ENCODE data around the gene APBA2.
"Not testable (repeated sequence)": the region's sequence is repeated elsewhere in the genome, so short reads cannot be mapped to it uniquely, and the experiment has no call there.

APBA2 gene

GRCh38 chr15:28886431-28887338 lies 911 bp downstream of the APBA2 start:
- no peaks in the 10 kb centered on the region for H3K9me3 ChIP-seq (ENCODE audit: control insufficient read depth in 1 of 2, low read length in 2 of 2)
- H3K27me3 ChIP-seq (ENCODE audit: control insufficient read depth in 1 of 2, insufficient read depth in 2 of 2, low read length in 2 of 2) = peaks cover 12 to 14% of the 10 kb centered on the region in 2 donors
- no peak overlapping the region for H3K9ac ChIP-seq (ENCODE audit: low read depth in 1 of 2, low read length in 2 of 2)
- H3K4me1 ChIP-seq (ENCODE audit: control insufficient read depth in 1 of 2, insufficient read depth in 2 of 2, low read length in 2 of 2) = no peaks in the 10 kb centered on the region
- no peaks in the 10 kb centered on the region for H3K36me3 ChIP-seq (ENCODE audit: control insufficient read depth in 1 of 2, insufficient read depth in 2 of 2, low read length in 2 of 2)
- H3K4me3 ChIP-seq (ENCODE audit: low read depth in 1 of 2, low read length in 2 of 2) = peak overlapping the region in 1 of 2 donors; percentile 15
- H3K27ac ChIP-seq (ENCODE audit: low read depth, low read length) = no peak overlapping the region

- H3K9me3 ChIP-seq (ENCODE audit: control insufficient read depth in 1 of 2, low read length in 2 of 2) = no peaks in the 10 kb centered on the region
- no peak overlapping the region for H3K27ac ChIP-seq (ENCODE audit: low read depth, low read length)
- H3K27me3 ChIP-seq (ENCODE audit: control insufficient read depth in 1 of 2, insufficient read depth in 2 of 2, low read length in 2 of 2) = peaks cover 12 to 14% of the 10 kb centered on the region in 2 donors
- no peak overlapping the region for H3K4me3 ChIP-seq (ENCODE audit: low read depth in 1 of 2, low read length in 2 of 2)
- no peaks in the 10 kb centered on the region for H3K36me3 ChIP-seq (ENCODE audit: control insufficient read depth in 1 of 2, insufficient read depth in 2 of 2, low read length in 2 of 2)
- H3K4me1 ChIP-seq (ENCODE audit: control insufficient read depth in 1 of 2, insufficient read depth in 2 of 2, low read length in 2 of 2) = no peaks in the 10 kb centered on the region
- no peak overlapping the region for H3K9ac ChIP-seq (ENCODE audit: low read depth in 1 of 2, low read length in 2 of 2)
These were observed 1.8 kb downstream of the APBA2 start for GRCh38 chr15:28887339-28888174.

GRCh38 chr15:28888302-28888894 lies 2.6 kb downstream of the APBA2 start:
- Histone ChIP-seq H3K27ac (ENCODE audit: low read depth, low read length) (no peak overlapping the region), H3K36me3 (ENCODE audit: control insufficient read depth in 1 of 2, insufficient read depth in 2 of 2, low read length in 2 of 2) (no peaks in the 10 kb centered on the region), H3K27me3 (ENCODE audit: control insufficient read depth in 1 of 2, insufficient read depth in 2 of 2, low read length in 2 of 2) (peaks cover 12 to 14% of the 10 kb centered on the region in 2 donors), H3K9ac (ENCODE audit: low read depth in 1 of 2, low read length in 2 of 2) (no peak overlapping the region), H3K9me3 (ENCODE audit: control insufficient read depth in 1 of 2, low read length in 2 of 2) (no peaks in the 10 kb centered on the region), H3K4me3 (ENCODE audit: low read depth in 1 of 2, low read length in 2 of 2) (no peak overlapping the region), H3K4me1 (ENCODE audit: control insufficient read depth in 1 of 2, insufficient read depth in 2 of 2, low read length in 2 of 2) (no peaks in the 10 kb centered on the region)

- H3K4me1 ChIP-seq (ENCODE audit: control insufficient read depth in 1 of 2, insufficient read depth in 2 of 2, low read length in 2 of 2) = no peaks in the 10 kb centered on the region
- H3K9ac ChIP-seq (ENCODE audit: low read depth in 1 of 2, low read length in 2 of 2) = no peak overlapping the region
- H3K9me3 ChIP-seq (ENCODE audit: control insufficient read depth in 1 of 2, low read length in 2 of 2) = no peaks in the 10 kb centered on the region
- H3K36me3 ChIP-seq (ENCODE audit: control insufficient read depth in 1 of 2, insufficient read depth in 2 of 2, low read length in 2 of 2) = no peaks in the 10 kb centered on the region
- no peak overlapping the region for H3K27ac ChIP-seq (ENCODE audit: low read depth, low read length)
- no peak overlapping the region for H3K4me3 ChIP-seq (ENCODE audit: low read depth in 1 of 2, low read length in 2 of 2)
- peaks cover 12 to 14% of the 10 kb centered on the region in 2 donors for H3K27me3 ChIP-seq (ENCODE audit: control insufficient read depth in 1 of 2, insufficient read depth in 2 of 2, low read length in 2 of 2)
These were observed 3.1 kb downstream of the APBA2 start for GRCh38 chr15:28888900-28889299.

DNA sequence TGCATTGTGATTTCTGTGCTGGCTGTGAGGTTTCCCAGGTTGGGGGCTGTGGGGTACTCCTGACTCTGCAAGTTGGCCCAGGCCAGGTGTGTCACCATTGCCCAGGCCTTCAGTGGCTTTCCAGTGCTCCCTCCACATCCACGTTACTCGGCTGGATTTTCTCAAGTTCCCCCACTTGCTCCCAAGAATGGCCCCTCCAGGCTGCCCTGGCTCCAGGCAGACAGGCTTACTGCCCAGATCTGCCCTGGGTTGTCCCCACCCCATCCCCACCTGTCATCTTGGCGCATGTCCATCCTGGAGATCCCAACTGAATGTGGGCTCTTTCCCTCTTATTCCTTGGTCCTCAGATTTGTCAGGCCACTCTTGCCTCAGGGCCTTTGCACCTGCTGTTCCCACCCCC lies 3.6 kb downstream of the APBA2 start:
- Histone ChIP-seq H3K9ac (ENCODE audit: low read depth in 1 of 2, low read length in 2 of 2) (no peak overlapping the region), H3K4me1 (ENCODE audit: control insufficient read depth in 1 of 2, insufficient read depth in 2 of 2, low read length in 2 of 2) (no peaks in the 10 kb centered on the region), H3K36me3 (ENCODE audit: control insufficient read depth in 1 of 2, insufficient read depth in 2 of 2, low read length in 2 of 2) (no peaks in the 10 kb centered on the region), H3K4me3 (ENCODE audit: low read depth in 1 of 2, low read length in 2 of 2) (no peak overlapping the region), H3K9me3 (ENCODE audit: control insufficient read depth in 1 of 2, low read length in 2 of 2) (no peaks in the 10 kb centered on the region), H3K27ac (ENCODE audit: low read depth, low read length) (no peak overlapping the region), H3K27me3 (ENCODE audit: control insufficient read depth in 1 of 2, insufficient read depth in 2 of 2, low read length in 2 of 2) (peaks cover 9 to 14% of the 10 kb centered on the region in 2 donors)

- H3K9me3 ChIP-seq (ENCODE audit: control insufficient read depth in 1 of 2, low read length in 2 of 2); H3K36me3 ChIP-seq (ENCODE audit: control insufficient read depth in 1 of 2, insufficient read depth in 2 of 2, low read length in 2 of 2); H3K4me3 ChIP-seq (ENCODE audit: low read depth in 1 of 2, low read length in 2 of 2); H3K4me1 ChIP-seq (ENCODE audit: control insufficient read depth in 1 of 2, insufficient read depth in 2 of 2, low read length in 2 of 2); H3K9ac ChIP-seq (ENCODE audit: low read depth in 1 of 2, low read length in 2 of 2); H3K27ac ChIP-seq (ENCODE audit: low read depth, low read length): not testable (repeated sequence)
- H3K27me3 ChIP-seq (ENCODE audit: control insufficient read depth in 1 of 2, insufficient read depth in 2 of 2, low read length in 2 of 2) = peaks cover 6 to 12% of the 10 kb centered on the region in 2 donors
These were observed 4.1 kb downstream of the APBA2 start for GRCh38 chr15:28889871-28890270.

- H3K27ac ChIP-seq (ENCODE audit: low read depth, low read length); H3K9ac ChIP-seq (ENCODE audit: low read depth in 1 of 2, low read length in 2 of 2); H3K36me3 ChIP-seq (ENCODE audit: control insufficient read depth in 1 of 2, insufficient read depth in 2 of 2, low read length in 2 of 2): not testable (repeated sequence)
These were observed 4.5 kb downstream of the APBA2 start for GRCh38 chr15:28890291-28890690.

GRCh38 chr15:28890711-28891495 lies 5.1 kb downstream of the APBA2 start:
- Histone ChIP-seq H3K4me3 (ENCODE audit: low read depth in 1 of 2, low read length in 2 of 2) (no peak overlapping the region), H3K9ac (ENCODE audit: low read depth in 1 of 2, low read length in 2 of 2) (no peak overlapping the region), H3K27me3 (ENCODE audit: control insufficient read depth in 1 of 2, insufficient read depth in 2 of 2, low read length in 2 of 2) (peaks cover 0 to 7% of the 10 kb centered on the region in 2 donors), H3K9me3 (ENCODE audit: control insufficient read depth in 1 of 2, low read length in 2 of 2) (no peaks in the 10 kb centered on the region), H3K36me3 (ENCODE audit: control insufficient read depth in 1 of 2, insufficient read depth in 2 of 2, low read length in 2 of 2) (no peaks in the 10 kb centered on the region), H3K4me1 (ENCODE audit: control insufficient read depth in 1 of 2, insufficient read depth in 2 of 2, low read length in 2 of 2) (no peaks in the 10 kb centered on the region), H3K27ac (ENCODE audit: low read depth, low read length) (no peak overlapping the region)

More at GRCh38 chr15:28890291-28890690, 4.5 kb downstream of the APBA2 start:
- H3K4me1 ChIP-seq (ENCODE audit: control insufficient read depth in 1 of 2, insufficient read depth in 2 of 2, low read length in 2 of 2); H3K4me3 ChIP-seq (ENCODE audit: low read depth in 1 of 2, low read length in 2 of 2); H3K27me3 ChIP-seq (ENCODE audit: control insufficient read depth in 1 of 2, insufficient read depth in 2 of 2, low read length in 2 of 2); H3K9me3 ChIP-seq (ENCODE audit: control insufficient read depth in 1 of 2, low read length in 2 of 2): not testable (repeated sequence)

GRCh38 chr15:28891588-28891987 lies 5.8 kb downstream of the APBA2 start:
- H3K4me1 ChIP-seq (ENCODE audit: control insufficient read depth in 1 of 2, insufficient read depth in 2 of 2, low read length in 2 of 2) = no peaks in the 10 kb centered on the region
- no peak overlapping the region for H3K9ac ChIP-seq (ENCODE audit: low read depth in 1 of 2, low read length in 2 of 2)
- no peak overlapping the region for H3K27ac ChIP-seq (ENCODE audit: low read depth, low read length)
- no peaks in the 10 kb centered on the region for H3K9me3 ChIP-seq (ENCODE audit: control insufficient read depth in 1 of 2, low read length in 2 of 2)
- no peak overlapping the region for H3K4me3 ChIP-seq (ENCODE audit: low read depth in 1 of 2, low read length in 2 of 2)
- H3K27me3 ChIP-seq (ENCODE audit: control insufficient read depth in 1 of 2, insufficient read depth in 2 of 2, low read length in 2 of 2) = peaks cover 0 to 7% of the 10 kb centered on the region in 2 donors
- no peaks in the 10 kb centered on the region for H3K36me3 ChIP-seq (ENCODE audit: control insufficient read depth in 1 of 2, insufficient read depth in 2 of 2, low read length in 2 of 2)
